ENCODE results near the gene NFIB.

NFIB gene

DNA sequence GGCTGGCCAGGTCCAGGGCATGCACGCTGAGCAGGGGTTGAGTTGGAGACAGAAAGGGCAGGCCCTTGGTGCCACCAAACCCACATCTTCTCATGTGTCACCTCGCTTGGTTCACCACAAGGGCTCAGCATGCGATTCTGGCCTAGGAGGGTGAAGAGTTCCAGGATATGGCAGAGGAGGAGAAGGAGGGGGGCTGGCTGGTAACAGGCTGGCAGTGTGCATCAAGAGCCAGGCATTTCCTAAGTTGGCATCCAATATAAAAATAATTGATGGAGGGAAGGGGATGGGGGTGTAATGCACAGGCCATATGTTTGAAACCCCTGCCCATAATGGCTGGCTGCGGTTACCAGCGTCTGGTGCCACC, 255.6 kb downstream of the NFIB start:
- DNase-seq = no peak

- peak; percentile 75 for DNase-seq
Measured at GRCh38 chr9:14057368-14058324, 256.3 kb downstream of the NFIB start.

DNA sequence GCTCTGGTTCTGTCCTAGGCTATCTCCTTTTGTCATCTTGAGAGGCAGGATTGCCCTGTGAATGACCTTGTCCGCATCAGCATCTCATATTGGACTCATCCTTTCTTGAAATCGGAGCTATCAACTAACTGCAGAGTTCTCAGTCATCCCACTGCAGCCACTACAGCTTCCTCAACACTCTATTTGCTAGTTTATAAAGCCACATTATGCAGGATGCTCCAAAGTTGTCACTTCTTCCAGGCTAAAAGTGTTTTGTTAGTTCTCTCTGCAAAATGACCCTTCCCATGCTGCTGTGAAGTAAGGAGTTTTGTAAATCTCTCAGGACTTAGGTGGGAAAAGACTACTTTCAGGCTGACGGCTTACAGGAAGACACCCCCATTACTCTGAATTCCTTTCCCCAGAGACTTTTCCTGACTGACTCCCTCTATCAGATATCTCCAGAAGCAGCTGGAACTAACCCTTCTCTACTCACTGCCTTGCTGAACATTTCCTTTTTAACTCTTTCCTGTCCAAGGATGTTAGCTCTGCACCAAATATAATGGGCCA, 257.6 kb downstream of the NFIB start:
- peak; percentile 35 for DNase-seq

GRCh38 chr9:14054096-14054495, 259.8 kb downstream of the NFIB start:
- DNase-seq = no peak

DNA sequence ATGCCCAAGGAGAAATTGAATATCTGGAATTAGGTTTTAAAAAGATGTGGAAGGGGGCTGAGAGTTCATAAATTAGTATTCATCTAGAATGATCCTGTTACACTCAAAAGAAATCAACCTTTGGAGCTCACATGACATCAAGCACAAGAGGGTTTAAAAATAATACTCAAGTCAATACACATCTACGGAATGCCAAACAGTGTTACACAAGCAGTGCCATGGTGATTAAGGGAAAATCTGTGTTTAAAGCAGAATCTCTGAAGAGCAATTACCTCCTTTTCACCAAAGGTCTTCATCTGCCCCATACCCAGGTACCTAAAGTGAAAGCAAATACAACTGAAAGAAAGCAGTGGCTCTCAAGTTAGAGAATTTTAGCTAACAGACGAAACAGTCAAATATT, 261.6 kb downstream of the NFIB start:
- DNase-seq = no peak

- no peak for DNase-seq
Measured at GRCh38 chr9:14051419-14051818, 262.5 kb downstream of the NFIB start.

DNA sequence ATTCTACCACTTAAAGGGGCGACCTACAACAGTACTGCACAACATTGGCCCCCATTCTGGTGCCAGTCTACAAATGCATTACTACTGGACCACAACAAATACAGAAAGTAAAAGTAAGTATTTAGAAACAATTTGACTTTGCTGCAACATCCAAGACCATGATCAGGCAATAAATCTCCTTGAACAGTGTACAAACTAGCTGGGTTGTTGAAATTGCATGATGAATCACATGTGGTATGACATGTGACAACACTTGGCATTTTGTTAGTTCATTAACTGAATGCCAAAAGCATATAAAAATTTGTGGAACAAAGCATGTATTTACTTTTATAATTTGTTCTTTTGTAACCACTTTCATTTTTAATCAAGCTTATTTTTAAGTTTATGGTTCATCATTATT, 270.5 kb downstream of the NFIB start:
- no peak for DNase-seq

- DNase-seq = no peak
Measured at GRCh38 chr9:14037331-14037730, 276.6 kb downstream of the NFIB start.

GRCh38 chr9:14033067-14033466, 280.9 kb downstream of the NFIB start:
- DNase-seq = no peak

Measured in fibroblast of upper back skin (primary cell).